OCI-LY3 (cell line): Measurements from ENCODE around the gene BMPR2.

Experiments
- EZH2phosphoT487 ChIP-seq: fragments of 200-600 bp; shearing (Covaris generic); IDR thresholded peaks from 2 replicates; pipeline ENCODE4 v1.6.1; 2018; ENCODE audit warnings: antibody characterized with exemption, mixed run types, low read depth
- TF ChIP-seq, protein P1 (sequence below): fragments of 200-600, 300-600 bp; sonication (generic); IDR thresholded peaks from 2 replicates; pipeline ENCODE4 v1.5.1; 2014; ENCODE audit warnings: antibody characterized with exemption, low read length, low read depth

DNA sequence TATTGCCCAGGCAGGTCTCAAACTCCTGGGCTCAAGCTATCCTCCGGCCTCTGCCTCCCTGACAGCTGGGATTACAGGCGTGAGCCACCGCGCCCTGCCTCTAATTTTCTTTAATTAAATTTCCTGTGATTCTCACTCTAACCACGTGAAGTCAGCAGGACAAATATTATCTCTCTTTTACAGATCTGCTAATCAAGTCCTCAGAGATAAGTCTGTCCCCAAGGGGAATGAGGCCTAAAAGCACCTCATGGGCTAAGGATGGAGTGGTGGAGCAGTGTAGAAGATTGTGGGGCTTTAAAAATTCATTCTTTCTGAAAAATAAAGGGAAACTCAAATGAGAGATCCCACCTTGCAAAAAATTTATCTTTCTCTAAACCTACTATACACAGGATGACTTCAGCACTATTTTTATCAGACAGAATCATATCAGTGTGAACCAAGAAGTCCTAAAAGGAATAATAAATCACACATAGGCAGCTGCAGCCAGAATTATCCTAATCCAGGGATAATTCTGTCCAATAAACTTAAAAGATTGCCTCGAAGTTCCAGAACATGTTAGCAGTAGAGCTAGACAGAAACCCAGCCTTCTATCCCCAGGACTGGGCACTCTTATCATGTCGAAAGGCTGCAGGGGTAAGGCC is 38.3 kb upstream of the BMPR2 start:
- TF ChIP-seq, protein P1, sequence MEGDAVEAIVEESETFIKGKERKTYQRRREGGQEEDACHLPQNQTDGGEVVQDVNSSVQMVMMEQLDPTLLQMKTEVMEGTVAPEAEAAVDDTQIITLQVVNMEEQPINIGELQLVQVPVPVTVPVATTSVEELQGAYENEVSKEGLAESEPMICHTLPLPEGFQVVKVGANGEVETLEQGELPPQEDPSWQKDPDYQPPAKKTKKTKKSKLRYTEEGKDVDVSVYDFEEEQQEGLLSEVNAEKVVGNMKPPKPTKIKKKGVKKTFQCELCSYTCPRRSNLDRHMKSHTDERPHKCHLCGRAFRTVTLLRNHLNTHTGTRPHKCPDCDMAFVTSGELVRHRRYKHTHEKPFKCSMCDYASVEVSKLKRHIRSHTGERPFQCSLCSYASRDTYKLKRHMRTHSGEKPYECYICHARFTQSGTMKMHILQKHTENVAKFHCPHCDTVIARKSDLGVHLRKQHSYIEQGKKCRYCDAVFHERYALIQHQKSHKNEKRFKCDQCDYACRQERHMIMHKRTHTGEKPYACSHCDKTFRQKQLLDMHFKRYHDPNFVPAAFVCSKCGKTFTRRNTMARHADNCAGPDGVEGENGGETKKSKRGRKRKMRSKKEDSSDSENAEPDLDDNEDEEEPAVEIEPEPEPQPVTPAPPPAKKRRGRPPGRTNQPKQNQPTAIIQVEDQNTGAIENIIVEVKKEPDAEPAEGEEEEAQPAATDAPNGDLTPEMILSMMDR = no peak
- no peak for TF ChIP-seq EZH2phosphoT487
